ENCODE results near the gene NFATC2IP. TPM values are rescaled to one million over a fixed set of nuclear protein-coding genes. Genes with fewer than 3 reads are reported as not detected.

NFATC2IP gene
- total RNA-seq, 1 donor from 2014 or later, result 36.3 TPM

- H3K4me3 ChIP-seq, result no peak overlapping the region
- TF ChIP-seq CTCF (IDR thresholded peaks at IDR 0.05), result no peak
- no peaks in the 10 kb centered on the region for H3K4me1 ChIP-seq
- H3K27me3 ChIP-seq, result no peaks in the 10 kb centered on the region
- ATAC-seq (no peak), DNase-seq (no peak)
- no peak overlapping the region for H3K27ac ChIP-seq
- H3K36me3 ChIP-seq, result no peaks in the 10 kb centered on the region
- intact Hi-C loops (cut with DNase I), result no loop called here
- H3K9me3 ChIP-seq, result no peaks in the 10 kb centered on the region
These were observed 17.6 kb upstream of the NFATC2IP start for GRCh38 chr16:28933171-28933570.

- no peak for DNase-seq
- ATAC-seq, result no peak
- no peak for TF ChIP-seq CTCF (IDR thresholded peaks at IDR 0.05)
- Histone ChIP-seq H3K36me3 (no peaks in the 10 kb centered on the region), H3K9me3 (no peaks in the 10 kb centered on the region), H3K27me3 (no peaks in the 10 kb centered on the region), H3K27ac (no peak overlapping the region), H3K4me3 (no peak overlapping the region), H3K4me1 (no peaks in the 10 kb centered on the region)
- intact Hi-C loops (cut with DNase I), result no loop called here
These were observed 15.4 kb upstream of the NFATC2IP start for GRCh38 chr16:28935346-28935745.

GRCh38 chr16:28935924-28936783 is 14.6 kb upstream of the NFATC2IP start:
- ATAC-seq (peak; percentile 99), DNase-seq (peak; percentile 92)
- TF ChIP-seq CTCF (IDR thresholded peaks at IDR 0.05), result no peak
- H3K27ac ChIP-seq, result no peak overlapping the region
- H3K27me3 ChIP-seq, result no peaks in the 10 kb centered on the region
- H3K9me3 ChIP-seq, result no peaks in the 10 kb centered on the region
- H3K4me3 ChIP-seq, result peak overlapping the region; percentile 29
- H3K36me3 ChIP-seq, result no peaks in the 10 kb centered on the region
- intact Hi-C loops (cut with DNase I), result no loop called here
- no peaks in the 10 kb centered on the region for H3K4me1 ChIP-seq

- no peaks in the 10 kb centered on the region for H3K27me3 ChIP-seq
- intact Hi-C loops (cut with DNase I), result no loop called here
- DNase-seq (no peak), ATAC-seq (no peak)
- no peak overlapping the region for H3K4me3 ChIP-seq
- no peak for TF ChIP-seq CTCF (IDR thresholded peaks at IDR 0.05)
- no peaks in the 10 kb centered on the region for H3K9me3 ChIP-seq
- H3K36me3 ChIP-seq, result no peaks in the 10 kb centered on the region
- no peak overlapping the region for H3K27ac ChIP-seq
- H3K4me1 ChIP-seq, result no peaks in the 10 kb centered on the region
These were observed 14.0 kb upstream of the NFATC2IP start for GRCh38 chr16:28936784-28937155.

GRCh38 chr16:28937222-28937876 is 13.4 kb upstream of the NFATC2IP start:
- Histone ChIP-seq H3K4me1 (no peaks in the 10 kb centered on the region), H3K9me3 (no peaks in the 10 kb centered on the region), H3K27me3 (no peaks in the 10 kb centered on the region), H3K4me3 (no peak overlapping the region), H3K27ac (no peak overlapping the region), H3K36me3 (no peaks in the 10 kb centered on the region)
- intact Hi-C loops (cut with DNase I), result no loop called here
- ATAC-seq (no peak), DNase-seq (no peak)
- TF ChIP-seq CTCF (IDR thresholded peaks at IDR 0.05), result no peak
